ENCODE measurements around the gene RC3H2.

DNA sequence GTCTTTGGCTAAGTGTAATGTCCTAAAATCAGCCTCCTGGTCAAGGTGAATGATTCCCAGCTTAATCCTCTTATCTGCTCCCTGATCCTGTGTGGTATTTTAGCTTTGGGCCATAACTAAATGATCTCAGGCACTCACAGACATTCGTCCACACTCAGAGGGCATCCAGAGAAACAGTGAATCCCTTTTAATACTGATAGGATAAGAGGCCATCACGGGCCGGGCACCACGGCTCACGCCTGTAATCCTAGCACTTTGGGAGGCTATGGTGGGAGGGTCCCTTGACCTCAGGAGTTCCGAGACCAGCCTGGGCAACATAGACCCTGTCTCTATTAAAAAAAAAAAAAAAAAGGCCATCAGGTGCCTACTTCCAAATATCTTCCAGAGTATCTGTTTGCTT lies 83.1 kb downstream of the RC3H2 start:
- TF ChIP-seq EP300 (IDR thresholded peaks at IDR 0.05) = no peak
- TF ChIP-seq, protein P1, sequence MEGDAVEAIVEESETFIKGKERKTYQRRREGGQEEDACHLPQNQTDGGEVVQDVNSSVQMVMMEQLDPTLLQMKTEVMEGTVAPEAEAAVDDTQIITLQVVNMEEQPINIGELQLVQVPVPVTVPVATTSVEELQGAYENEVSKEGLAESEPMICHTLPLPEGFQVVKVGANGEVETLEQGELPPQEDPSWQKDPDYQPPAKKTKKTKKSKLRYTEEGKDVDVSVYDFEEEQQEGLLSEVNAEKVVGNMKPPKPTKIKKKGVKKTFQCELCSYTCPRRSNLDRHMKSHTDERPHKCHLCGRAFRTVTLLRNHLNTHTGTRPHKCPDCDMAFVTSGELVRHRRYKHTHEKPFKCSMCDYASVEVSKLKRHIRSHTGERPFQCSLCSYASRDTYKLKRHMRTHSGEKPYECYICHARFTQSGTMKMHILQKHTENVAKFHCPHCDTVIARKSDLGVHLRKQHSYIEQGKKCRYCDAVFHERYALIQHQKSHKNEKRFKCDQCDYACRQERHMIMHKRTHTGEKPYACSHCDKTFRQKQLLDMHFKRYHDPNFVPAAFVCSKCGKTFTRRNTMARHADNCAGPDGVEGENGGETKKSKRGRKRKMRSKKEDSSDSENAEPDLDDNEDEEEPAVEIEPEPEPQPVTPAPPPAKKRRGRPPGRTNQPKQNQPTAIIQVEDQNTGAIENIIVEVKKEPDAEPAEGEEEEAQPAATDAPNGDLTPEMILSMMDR (IDR thresholded peaks at IDR 0.05) = no peak
- no peak for TF ChIP-seq POLR2A (IDR thresholded peaks at IDR 0.05)
- no peak for TF ChIP-seq POLR2AphosphoS5 (IDR thresholded peaks at IDR 0.05)

Measured in sigmoid colon (tissue), 4 donors.